WI38 (cell line): Measurements from ENCODE around the gene BTBD9.
"Not testable (repeated sequence)": the region's sequence is repeated elsewhere in the genome, so short reads cannot be mapped to it uniquely, and the experiment has no call there.

Experiments
- H3K4me3 ChIP-seq: 2 replicates; pipeline ENCODE4 v1.5.1; 2011; ENCODE audit warnings: low read depth, mild to moderate bottlenecking, control low read depth, low read length
- TF ChIP-seq, protein P1 (sequence below): IDR thresholded peaks from 2 replicates; pipeline ENCODE4 v1.5.1; 2012; ENCODE audit warnings: low read depth, mild to moderate bottlenecking, control low read depth, low read length

The BTBD9 gene

DNA sequence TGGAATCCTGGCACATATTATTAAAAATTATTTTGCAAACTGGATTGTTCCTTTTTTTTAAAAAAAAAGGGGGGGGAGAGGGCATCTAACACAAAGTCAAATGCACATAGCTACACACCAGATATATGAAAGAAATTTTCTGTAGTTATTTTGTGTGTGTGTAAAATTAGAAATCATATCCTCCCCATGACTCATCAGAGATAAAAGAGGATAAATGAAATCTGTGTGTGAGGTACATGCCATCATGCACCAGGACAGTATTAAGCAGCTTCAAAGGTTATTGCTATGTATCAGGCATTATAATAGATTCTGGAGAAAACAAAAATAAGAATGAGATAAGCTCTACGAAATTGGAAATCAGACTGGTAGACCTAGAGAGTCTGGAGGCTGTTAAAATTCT lies 5.2 kb downstream of the BTBD9 start:
- H3K4me3 ChIP-seq: no peak overlapping the region
- TF ChIP-seq, protein P1, sequence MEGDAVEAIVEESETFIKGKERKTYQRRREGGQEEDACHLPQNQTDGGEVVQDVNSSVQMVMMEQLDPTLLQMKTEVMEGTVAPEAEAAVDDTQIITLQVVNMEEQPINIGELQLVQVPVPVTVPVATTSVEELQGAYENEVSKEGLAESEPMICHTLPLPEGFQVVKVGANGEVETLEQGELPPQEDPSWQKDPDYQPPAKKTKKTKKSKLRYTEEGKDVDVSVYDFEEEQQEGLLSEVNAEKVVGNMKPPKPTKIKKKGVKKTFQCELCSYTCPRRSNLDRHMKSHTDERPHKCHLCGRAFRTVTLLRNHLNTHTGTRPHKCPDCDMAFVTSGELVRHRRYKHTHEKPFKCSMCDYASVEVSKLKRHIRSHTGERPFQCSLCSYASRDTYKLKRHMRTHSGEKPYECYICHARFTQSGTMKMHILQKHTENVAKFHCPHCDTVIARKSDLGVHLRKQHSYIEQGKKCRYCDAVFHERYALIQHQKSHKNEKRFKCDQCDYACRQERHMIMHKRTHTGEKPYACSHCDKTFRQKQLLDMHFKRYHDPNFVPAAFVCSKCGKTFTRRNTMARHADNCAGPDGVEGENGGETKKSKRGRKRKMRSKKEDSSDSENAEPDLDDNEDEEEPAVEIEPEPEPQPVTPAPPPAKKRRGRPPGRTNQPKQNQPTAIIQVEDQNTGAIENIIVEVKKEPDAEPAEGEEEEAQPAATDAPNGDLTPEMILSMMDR: no peak

- H3K4me3 ChIP-seq: no peak overlapping the region
- TF ChIP-seq, protein P1: no peak
Measured at GRCh38 chr6:38632490-38632889, 7.2 kb downstream of the BTBD9 start.

DNA sequence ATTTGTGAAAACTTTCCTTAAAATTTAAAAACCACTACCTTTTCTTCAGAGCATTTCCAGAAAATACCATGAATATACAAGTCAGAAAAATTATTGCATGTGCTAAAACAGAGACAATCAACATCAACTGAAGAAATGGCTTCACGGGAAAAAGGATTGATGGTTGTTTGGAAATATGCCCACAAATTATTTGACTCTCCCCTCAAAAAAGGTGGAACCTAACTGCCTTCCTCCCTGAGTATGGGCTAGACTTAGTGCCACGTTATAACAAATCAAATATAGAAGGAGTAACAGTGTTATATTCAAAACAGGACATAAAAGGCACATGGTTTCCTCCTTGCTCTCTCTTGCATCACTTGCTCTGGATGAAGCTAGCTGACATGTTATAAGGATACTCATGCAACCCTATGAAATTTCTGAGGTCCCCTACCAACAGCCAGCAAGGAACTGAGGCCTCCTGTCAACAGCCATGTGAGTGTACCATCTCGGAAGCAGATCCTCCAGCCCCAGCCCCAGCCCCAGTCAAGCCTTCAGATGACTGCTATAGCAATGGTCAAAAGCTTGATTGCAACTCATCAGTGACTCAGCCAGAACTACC lies 8.4 kb downstream of the BTBD9 start:
- TF ChIP-seq, protein P1: no peak
- no peak overlapping the region for H3K4me3 ChIP-seq

DNA sequence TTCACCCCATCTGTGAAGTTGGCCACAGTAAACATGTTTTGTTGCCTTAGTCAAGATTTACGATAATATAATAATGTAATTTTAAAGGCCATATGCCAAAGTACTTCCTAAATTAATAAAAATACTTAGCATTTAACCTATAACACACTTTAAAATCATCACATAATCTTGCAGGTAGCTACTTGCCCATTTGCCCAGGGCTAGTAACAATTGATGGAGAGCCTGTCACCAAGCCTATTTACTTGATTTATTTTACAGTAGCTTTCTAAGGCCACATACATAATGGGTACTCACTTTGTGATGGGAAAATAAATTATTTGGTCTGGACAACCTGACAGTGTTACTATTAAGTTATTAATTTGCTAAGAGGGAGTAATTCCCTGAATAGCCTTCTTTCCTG lies 14.5 kb downstream of the BTBD9 start:
- TF ChIP-seq, protein P1: no peak
- no peak overlapping the region for H3K4me3 ChIP-seq

GRCh38 chr6:38619342-38619741 lies 20.4 kb downstream of the BTBD9 start:
- not testable (repeated sequence) for H3K4me3 ChIP-seq

DNA sequence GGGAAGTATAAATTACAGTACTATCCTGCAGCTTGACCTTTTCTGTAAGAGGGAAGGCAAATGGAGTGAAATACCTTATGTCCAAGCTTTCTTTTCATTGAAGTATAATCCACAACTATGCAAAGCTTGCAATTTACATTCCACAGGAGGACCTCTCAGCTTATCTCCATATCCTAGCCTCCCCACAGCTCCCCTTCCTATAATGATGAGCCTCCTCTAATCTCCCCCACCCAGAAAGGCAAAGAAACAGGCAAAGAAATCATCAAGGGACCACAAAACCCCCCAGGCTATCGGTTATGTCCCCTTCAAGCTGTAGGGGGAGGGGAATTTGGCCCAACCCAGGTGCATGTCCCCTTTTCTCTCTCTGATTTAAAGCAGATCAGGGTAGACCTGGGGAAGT lies 21.4 kb downstream of the BTBD9 start:
- not testable (repeated sequence) for H3K4me3 ChIP-seq

GRCh38 chr6:38617856-38618255 lies 21.9 kb downstream of the BTBD9 start:
- TF ChIP-seq, protein P1: no peak
- H3K4me3 ChIP-seq: no peak overlapping the region

- no peak overlapping the region for H3K4me3 ChIP-seq
- TF ChIP-seq, protein P1: no peak
Measured at GRCh38 chr6:38612143-38612965, 27.4 kb downstream of the BTBD9 start.
